GM18498 (cell line): ENCODE results near the gene IGFBP5.

Experiments
- ATAC-seq: cut with Tn5 transposase; IDR thresholded peaks from one replicate; pipeline ENCODE4 v1.9.1; 2021; ENCODE audit warnings: mild to moderate bottlenecking, moderate library complexity; ENCODE audit not compliant: unreplicated experiment

The IGFBP5 gene

DNA sequence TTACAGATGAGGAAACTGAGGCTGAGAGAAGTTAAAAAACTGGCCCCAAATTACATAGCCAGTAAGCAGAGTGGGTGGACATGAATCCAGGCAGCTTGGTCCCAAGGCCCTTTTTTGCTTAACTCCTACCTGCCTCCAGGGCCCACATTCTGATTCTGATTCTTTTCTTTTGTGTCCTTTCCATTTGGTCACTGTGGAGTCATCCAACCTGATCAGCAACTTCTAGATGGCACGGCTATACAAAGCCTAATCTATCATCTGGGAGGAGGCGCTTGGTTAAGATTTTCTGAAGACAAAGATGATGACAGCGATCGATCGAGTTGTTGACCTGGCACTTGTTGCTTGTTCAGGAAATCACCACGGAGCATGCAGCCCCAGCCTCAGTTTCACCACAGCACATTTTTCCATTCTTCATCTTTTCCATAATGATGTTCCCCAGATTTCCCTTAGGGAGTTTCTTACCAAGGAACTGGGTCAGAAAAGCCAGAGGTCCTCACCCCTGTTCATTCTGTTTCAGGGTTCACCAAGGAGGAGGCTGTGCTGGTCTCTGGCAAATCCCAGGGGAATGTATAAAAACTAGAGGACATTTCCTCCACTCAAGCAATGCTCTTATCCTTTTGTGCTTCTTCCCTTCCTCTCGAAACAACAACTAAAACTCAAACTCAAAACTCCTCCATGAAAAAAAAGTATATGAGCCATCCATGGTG lies 69.0 kb downstream of the IGFBP5 start:
- ATAC-seq, result no peak

DNA sequence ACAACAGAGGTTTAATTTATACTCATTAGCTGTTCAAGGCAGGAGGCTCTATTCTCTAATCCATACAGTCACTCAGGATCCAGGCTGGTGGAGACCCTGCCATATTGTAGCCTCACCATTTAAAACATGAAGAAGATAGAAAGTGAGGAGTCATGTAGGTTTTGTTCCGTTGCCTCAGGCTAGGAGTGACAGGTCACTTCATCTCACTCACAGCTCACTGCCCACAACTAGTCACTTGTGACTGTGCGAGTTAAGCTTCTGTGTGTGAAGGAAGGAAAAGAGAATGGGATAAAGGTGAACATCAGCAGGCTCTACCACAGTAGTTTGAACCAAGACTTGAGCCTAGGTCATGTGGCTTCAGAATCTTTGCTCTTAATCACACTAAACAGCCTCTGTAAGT lies 71.1 kb downstream of the IGFBP5 start:
- no peak for ATAC-seq

DNA sequence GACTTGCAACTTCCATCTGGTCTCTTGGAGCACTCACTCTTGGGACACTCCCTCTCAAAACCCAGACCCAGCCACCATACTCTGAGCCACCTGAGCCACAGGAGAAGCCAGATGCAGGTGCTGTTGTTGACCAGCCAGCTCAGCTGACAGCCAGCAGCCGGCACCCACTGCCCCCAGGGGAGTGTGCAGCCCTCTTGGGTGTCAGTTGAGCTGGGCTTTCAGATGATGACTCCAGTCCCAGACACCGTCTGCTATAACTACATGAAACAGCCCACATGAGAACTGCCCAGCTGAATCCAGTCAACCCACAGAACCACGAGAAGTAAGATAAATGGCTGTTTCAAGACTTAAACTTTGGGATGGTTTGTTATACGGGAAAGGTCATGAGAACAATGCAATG lies 72.8 kb downstream of the IGFBP5 start:
- no peak for ATAC-seq
